AG08395 (cell line): ENCODE data around the gene LRRC17.

Experiments
- DNase-seq: peaks from one replicate; pipeline ENCODE4 v3.0.0; 2012; ENCODE audit warnings: mixed read lengths, low spot score

LRRC17 gene

GRCh38 chr7:102988088-102988487 lies 75.3 kb downstream of the LRRC17 start:
- no peak for DNase-seq

- DNase-seq = no peak
Observed at GRCh38 chr7:102988631-102989560, 76.1 kb downstream of the LRRC17 start.

- DNase-seq = no peak
Observed at GRCh38 chr7:102990642-102991041, 77.8 kb downstream of the LRRC17 start.

GRCh38 chr7:102991077-102991539 lies 78.3 kb downstream of the LRRC17 start:
- no peak for DNase-seq

DNA sequence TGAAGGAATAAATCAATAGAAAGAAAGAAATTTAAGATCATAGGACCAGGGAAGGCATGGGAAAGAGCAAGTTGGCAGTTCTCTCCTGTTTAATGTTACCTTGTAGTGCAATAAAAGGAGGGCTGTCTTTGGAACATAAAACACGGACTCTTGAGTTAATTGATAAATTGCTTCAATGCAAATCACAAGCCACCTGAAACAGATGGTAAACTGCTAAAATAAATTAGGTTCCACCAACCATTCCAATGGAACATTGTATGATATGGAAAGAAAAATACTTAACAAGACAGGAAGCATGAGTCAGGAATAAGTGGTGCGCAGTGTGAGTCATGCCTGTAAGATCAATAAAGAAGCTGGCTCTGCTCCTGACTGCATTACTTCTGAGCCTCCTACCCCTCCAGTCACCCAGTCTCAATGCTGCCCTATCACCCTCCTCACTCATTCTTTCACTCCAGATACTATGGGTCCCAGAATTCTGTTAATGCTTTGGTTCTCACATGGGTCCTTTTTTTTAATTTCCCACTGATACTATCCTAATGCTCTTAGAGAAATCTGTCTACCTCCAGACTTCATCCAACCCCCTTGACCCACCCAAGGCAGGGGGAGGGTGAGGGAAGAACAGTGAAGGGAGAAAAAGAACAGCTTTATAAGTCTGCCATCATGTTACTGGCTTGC lies 78.9 kb downstream of the LRRC17 start:
- DNase-seq = peak; percentile 79

GRCh38 chr7:102992509-102992937 lies 79.7 kb downstream of the LRRC17 start:
- no peak for DNase-seq

GRCh38 chr7:102992938-102993717 lies 80.3 kb downstream of the LRRC17 start:
- peak; percentile 33 for DNase-seq

DNA sequence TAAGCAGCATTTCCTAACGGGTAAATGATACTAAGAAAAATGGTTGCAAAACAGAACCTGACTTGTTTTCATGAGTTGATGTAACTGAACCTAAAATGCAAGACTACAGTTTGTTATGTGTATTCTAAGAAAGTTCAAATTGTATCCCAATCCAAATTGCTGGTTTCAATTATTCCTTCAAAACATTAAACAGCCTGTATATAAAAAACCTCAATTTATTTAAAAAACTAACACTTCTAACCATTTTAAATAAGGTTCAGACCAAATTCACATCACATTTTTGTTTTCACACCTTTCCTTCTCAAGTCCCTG lies 80.9 kb downstream of the LRRC17 start:
- no peak for DNase-seq

DNA sequence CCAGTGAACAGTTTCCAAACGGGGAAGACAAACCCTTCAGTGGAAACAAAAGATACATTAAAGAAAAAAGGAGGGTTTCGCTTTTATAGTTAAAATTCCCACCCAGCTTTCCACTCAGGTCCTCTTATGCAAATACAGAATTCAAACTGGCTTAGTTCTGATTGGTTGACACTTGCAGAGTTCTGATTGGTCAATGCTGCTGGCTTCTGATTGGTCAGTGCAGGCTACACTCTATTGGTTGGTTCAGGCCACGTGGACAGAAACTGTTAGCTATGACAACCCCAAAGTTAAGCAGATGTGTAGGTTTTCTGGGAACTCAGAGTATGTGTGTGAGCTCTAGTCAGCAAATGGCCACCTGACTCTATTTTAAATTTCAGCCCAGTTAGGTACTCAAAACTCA lies 81.8 kb downstream of the LRRC17 start:
- DNase-seq = no peak
